CD4-positive, alpha-beta T cell treated with Interleukin-2 at 100 ng/mL for 4 hours (primary cell): ENCODE data around the gene MRFAP1.

Experiments used
- DNase-seq: peaks from one replicate; pipeline ENCODE4 v3.0.0-alpha.2; 2020; ENCODE audit warnings: low spot score

The MRFAP1 gene

GRCh38 chr4:6640292-6641163, at the start of gene MRFAP1:
Gene MRFAP1, plus strand, starts transcription at chr4:6640685. Its CDS starts 178 bp downstream, at chr4:6640863.
- peak; percentile 95 for DNase-seq

- no peak for DNase-seq
Observed at GRCh38 chr4:6591313-6591712, 49.2 kb upstream of the MRFAP1 start.

GRCh38 chr4:6591781-6592180, 48.7 kb upstream of the MRFAP1 start:
- DNase-seq, result no peak

- no peak for DNase-seq
Observed at GRCh38 chr4:6592804-6593563, 47.5 kb upstream of the MRFAP1 start.

GRCh38 chr4:6594341-6594740, 46.1 kb upstream of the MRFAP1 start:
- no peak for DNase-seq

- no peak for DNase-seq
Observed at GRCh38 chr4:6594826-6595355, 45.6 kb upstream of the MRFAP1 start.

GRCh38 chr4:6595897-6596537, 44.5 kb upstream of the MRFAP1 start:
- no peak for DNase-seq

GRCh38 chr4:6596948-6597347, 43.5 kb upstream of the MRFAP1 start:
- DNase-seq, result no peak

- no peak for DNase-seq
Observed at GRCh38 chr4:6598127-6598526, 42.4 kb upstream of the MRFAP1 start.

- no peak for DNase-seq
Observed at GRCh38 chr4:6598641-6599040, 41.8 kb upstream of the MRFAP1 start.

GRCh38 chr4:6601661-6602250, 38.7 kb upstream of the MRFAP1 start:
- no peak for DNase-seq

- no peak for DNase-seq
Observed at GRCh38 chr4:6602289-6602688, 38.2 kb upstream of the MRFAP1 start.

- DNase-seq, result no peak
Observed at GRCh38 chr4:6603128-6603527, 37.4 kb upstream of the MRFAP1 start.

GRCh38 chr4:6605114-6605513, 35.4 kb upstream of the MRFAP1 start:
- DNase-seq, result no peak

- DNase-seq, result no peak
Observed at GRCh38 chr4:6605605-6606004, 34.9 kb upstream of the MRFAP1 start.

GRCh38 chr4:6606465-6607235, 33.8 kb upstream of the MRFAP1 start:
- DNase-seq, result no peak

- DNase-seq, result no peak
Observed at GRCh38 chr4:6607368-6608055, 33.0 kb upstream of the MRFAP1 start.

- DNase-seq, result no peak
Observed at GRCh38 chr4:6608758-6609414, 31.6 kb upstream of the MRFAP1 start.

GRCh38 chr4:6609415-6610079, 30.9 kb upstream of the MRFAP1 start:
- no peak for DNase-seq
